SH-SY5Y (cell line): ENCODE measurements around the gene RUFY4.

Experiments used
- GATA2 ChIP-seq: IDR thresholded peaks from 2 replicates; pipeline ENCODE4 v1.6.1; 2011; ENCODE audit warnings: mild to moderate bottlenecking, low read depth, low read length
- GATA3 ChIP-seq: IDR thresholded peaks from 2 replicates; pipeline ENCODE4 v1.6.1; 2011; ENCODE audit warnings: low read depth, mild to moderate bottlenecking, low read length, moderate library complexity

DNA sequence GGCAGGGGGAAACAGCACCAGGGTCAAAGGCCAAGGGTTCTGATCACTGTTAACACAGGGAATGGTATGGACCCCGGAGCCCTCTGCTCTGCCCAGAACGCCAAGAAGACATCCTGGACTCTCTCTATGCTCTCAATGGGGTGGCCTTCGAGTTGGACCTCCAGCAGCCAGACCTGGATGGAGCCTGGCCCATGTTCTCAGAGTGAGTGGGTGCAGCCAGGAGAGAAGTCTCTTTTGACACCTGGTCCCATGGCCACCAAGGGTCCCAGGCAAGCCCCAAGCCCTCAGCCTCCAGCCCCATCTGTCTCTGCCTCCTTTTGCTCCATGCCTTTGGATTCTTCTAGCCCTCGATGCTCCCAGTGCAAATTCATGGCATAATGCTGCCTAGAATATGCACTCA is 4.1 kb downstream of the RUFY4 start:
- TF ChIP-seq GATA3: no peak
- TF ChIP-seq GATA2: no peak
